HG02870 (cell line): ENCODE measurements around the gene ZFAND3.

Source experiments
- ATAC-seq: cut with Tn5 transposase; IDR thresholded peaks from one replicate; pipeline ENCODE4 v1.9.1; 2021; ENCODE audit warnings: mild to moderate bottlenecking, moderate library complexity; ENCODE audit not compliant: unreplicated experiment

ZFAND3 gene

DNA sequence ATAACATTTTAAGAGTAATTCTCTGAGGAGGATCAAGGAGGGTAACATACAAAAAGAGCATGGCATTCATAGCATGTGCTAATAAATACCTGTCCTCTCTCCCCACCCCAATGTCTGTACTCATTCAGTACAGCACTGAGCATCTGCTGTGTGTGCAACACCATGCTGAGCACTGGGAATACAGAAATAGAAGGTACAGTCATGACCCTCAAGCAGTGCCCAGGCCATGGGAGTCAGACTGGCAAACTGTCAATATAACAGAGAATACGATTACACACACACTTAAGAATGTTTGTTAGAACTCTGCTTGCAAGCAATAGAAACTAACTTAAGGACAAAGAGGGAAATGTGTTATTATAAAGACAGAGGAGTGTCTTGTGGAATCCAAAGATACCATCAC lies 24.7 kb upstream of the ZFAND3 start:
- no peak for ATAC-seq

DNA sequence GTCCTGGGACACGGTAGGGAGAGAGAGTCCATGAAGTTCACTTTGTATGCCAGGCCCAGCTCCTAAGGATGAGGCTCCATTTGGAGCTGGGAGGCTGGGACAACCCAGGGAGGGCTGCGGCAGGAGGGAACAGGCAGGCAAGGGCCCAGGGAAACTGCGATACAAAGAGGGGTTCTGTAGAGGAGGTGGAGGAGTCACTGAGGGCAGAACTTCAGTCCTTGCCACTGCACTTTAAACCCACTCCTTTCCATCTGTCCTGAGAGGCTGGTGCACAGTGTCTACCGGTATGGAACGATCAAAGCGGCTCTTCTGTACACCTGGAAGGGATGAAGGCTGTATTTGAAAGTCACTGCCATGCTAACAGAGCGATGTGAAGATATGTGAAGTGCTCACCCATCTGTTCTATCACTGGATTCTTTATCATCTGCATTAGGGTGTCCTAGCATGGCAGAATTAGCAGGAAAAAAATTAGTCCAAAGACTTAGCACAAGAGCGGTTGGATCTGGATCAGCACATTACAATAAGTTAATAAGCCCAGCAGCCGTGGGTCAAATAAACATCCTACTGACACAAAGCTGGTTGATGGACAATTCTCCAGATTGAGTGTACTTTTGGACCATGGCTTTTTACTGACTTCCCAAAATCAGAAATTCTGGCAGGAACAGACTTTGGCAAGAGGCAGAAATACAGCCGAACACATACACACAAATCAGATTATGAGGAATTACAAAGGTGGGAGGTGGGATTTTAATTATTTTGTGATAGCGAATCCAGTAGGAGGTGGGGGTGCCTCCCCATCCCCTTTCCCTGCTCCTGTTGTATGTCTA lies 20.9 kb upstream of the ZFAND3 start:
- ATAC-seq, result no peak

DNA sequence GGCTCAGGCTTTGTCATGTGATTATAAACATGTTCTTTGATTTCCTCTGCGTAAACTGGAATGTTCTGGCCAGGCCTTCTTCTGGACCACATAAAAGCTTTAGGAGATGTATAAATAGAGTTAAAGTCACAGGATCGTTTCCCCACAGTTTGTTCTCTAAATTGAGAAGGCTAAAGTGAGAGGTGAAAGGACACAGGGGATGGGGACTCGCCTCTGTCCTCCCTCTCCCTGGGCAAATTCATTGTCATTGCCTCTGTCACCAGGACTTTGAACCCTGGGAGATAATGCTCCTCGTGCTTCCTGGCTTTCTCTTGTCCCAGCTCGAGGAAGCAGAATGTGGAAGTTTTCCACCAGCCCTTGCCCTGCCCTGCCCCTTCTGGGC lies 20.3 kb upstream of the ZFAND3 start:
- no peak for ATAC-seq

DNA sequence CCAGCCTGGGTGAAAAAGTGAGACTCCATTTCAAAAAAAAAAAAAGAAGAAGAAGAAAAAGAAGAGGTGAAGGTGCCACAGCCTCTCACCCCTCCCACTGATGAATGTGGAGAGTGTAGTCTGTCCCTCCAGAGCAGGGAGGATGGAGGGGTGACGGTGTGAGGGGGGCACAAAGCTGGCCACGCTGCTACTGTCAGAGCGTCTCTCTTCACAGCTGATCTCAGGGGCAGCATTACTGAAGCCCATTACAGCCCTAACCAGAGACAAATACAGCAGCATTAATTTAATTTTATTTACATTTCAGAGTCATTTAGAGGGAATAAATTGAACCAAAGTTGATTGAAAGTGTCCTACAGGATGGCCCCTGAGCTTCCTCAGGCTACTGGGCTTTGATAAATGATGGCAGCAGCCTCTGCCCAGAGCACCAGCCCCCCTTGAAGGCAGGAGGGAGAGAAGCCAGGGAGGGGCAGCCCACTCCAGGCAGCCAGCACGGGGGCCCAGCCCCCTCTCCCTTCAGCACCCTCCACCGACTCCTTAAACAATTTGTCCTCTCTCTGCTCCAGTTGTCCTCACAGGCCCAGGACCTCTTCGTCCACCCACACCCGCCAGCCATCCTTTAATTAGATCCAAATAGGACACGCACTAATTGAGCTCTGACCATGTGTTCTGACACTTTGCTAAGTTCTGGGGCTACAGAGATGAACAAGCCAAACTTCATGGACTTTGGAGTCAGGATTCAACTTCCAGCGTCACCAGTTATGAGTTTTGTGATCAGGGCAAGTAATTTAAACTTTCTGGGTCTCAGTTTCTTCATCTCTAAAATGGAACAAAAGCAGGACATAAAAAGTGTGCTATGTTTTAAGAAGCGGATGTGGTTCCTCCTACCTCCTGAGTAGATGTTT lies 18.6 kb upstream of the ZFAND3 start:
- no peak for ATAC-seq

DNA sequence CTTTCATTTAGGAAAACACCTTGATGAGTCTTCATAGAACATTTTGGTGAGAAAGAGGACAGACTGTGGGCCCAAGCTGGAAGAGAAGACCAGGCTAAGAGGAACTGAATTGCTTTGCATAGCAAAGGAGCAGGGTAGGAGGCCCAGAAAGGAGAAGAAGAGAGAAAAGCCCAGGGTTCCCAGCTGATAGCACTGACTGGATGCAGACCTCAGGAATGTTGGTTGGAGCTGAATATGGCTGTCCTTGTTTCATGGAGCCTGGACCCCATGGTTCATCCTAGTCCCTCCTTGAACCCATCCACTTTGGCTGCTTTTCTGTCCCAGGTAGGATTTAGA lies 18.0 kb upstream of the ZFAND3 start:
- no peak for ATAC-seq

DNA sequence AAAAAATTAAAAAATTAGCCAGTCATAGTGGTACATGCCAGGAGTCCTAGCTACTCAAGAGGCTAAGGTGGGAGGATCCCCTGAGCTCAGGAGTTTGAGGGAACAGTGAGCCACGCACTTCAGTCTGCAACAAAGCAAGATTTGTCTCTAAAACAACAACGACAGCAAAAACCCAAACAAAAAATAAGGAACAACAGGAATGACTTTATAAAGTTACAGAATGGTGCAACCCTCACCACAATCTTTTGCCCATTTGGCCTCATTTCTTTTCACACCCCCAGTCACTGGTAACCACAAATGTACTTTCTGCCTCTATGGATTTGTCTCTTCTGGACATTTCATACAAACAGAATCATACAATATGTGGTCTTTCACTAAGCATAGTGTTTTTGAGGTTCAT lies 16.7 kb upstream of the ZFAND3 start:
- ATAC-seq, result no peak

DNA sequence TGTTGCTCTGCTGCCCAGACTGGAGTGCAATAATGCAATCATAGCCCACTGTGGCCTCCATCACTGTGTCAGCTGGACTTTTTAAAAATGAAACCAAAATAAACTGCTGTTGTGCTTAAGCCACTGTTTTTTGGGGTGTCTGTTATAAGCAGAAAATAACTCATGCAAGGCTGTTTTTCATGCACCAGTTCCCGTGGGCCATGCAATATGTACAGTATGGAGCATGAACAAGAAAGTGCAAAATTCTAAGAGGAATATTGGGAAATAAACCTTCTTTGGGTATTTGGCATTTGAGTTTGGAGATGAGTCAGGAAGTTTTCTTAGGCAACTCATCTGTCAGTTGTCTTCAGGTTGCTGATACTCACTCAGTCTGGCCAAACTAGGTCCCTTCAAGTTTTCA lies 14.9 kb upstream of the ZFAND3 start:
- no peak for ATAC-seq

DNA sequence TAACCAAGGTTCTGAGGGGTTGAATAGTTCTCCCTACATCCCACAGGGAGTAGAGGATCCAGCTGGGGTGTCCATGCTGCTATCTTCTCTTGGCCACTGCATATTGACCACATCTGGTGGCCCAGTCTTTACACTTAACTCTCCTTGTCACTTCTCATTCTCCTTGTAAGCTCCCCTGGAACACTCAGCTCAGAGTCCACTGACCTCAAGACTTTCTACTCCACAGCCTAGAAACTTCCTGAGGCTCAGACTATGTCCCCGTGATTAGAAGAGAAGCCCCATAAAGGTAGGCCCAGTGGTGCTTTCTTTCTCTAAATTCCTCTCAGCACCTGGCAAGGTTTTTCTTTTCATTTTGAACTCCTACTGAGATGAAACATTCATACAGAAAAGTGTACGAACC lies 13.3 kb upstream of the ZFAND3 start:
- no peak for ATAC-seq

DNA sequence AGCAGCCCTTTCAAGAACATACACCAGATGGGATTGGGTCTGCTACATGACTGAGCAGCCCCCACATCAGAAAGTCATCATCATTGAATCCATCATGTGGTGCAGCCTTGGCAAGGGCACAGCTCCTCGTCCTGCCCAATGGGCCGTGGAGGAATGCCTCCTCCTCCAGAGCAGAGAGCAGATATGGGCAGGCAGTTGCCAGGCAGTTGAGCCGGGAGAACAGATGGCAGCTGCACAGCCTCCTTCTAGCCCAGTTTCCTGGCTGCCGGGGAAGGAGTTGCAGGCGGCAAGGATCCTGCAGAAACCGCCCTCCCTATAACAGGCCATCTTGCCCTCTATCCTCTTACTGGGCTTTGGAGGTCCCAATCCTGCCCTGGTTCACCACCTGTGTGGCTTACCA lies 11.9 kb upstream of the ZFAND3 start:
- ATAC-seq, result no peak

DNA sequence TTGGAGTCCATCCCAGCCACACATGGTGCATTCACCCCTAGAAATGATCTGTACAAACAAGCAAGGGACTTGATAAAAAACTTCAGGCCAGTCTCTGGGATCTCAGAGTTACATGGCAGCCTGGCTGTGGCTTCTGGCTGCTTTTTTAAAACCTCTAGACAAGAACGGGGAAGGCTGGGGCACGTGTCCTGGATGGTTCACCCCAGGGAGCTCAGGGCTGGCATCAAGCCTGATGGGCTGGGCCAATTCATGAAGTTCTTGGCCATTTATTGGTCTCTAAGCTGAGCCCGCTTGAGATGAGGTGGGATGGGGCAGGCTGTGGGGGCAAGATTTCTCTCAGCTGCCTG lies 10.4 kb upstream of the ZFAND3 start:
- no peak for ATAC-seq

DNA sequence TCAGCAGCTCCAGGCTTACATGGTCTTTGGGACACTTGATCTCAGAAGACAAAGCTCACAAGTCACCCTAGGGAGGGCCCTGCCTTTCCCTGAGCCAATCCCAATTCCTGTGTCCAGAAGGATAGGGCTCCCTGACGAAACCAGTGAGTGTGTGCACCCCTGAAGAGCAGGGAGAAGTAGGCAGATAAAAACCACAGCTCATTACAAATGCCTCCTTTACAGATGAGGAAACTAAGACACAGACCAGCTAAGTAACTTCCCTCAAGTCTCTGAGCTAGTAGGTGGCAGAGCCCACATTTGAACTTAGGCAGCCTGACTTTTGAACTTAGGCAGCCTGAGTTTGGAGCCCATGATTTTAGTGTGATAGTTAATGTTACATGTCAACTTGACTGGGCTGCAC lies 6.7 kb upstream of the ZFAND3 start:
- no peak for ATAC-seq

DNA sequence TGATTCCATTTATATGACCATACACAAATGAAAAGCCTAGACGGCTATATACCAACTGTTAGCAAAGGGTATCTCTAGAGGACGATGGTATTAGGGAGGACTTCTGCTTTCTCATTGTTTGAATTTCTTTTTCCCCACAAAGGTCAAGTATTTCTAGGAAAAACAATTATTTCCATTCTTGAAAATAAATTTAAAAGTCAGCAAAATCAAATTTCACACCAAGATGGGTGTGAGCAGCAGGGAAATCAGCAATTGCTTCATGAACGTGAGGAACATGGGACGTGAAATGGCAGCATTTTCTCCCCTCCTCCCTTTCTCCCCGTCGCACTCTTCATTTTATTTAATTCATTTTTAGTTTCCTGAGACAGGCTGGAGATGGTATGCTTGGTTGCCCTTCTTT lies 5.2 kb upstream of the ZFAND3 start:
- no peak for ATAC-seq

DNA sequence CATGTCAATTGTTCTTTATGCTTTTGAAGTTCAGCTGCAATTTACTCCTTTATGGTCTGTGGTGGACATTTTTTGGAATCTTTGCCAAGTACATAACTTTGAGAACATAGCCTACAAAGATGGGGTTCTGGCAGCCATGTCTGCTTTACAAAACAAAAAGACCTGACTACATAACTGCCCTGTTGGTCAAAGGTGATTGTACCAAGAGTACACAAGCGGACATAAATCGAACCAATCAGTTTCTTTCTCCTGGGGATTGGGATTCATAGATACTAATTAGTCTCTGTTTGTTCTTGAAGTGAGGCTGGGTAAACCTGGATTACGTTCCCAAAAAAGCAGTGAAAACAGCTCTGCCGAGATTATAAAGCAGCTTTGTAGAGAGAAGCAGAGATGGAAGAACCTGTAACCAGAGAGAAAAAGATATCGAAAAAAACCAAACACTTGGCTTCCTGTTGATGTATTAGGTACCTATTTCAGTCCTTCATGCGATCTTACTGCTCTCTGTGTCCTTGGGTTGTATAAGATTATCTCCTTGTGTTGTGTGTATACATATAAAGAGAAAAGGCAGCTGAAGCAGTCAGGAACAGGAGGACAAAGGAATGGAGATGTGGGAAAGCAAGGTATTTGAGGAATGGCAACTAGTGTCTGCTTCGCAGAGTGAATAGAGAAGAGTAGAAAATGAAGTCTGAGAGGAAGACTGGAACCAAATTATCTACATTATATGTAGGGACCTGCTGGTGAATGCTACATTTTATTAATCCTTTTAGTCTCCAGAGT lies 2.7 kb upstream of the ZFAND3 start:
- no peak for ATAC-seq

DNA sequence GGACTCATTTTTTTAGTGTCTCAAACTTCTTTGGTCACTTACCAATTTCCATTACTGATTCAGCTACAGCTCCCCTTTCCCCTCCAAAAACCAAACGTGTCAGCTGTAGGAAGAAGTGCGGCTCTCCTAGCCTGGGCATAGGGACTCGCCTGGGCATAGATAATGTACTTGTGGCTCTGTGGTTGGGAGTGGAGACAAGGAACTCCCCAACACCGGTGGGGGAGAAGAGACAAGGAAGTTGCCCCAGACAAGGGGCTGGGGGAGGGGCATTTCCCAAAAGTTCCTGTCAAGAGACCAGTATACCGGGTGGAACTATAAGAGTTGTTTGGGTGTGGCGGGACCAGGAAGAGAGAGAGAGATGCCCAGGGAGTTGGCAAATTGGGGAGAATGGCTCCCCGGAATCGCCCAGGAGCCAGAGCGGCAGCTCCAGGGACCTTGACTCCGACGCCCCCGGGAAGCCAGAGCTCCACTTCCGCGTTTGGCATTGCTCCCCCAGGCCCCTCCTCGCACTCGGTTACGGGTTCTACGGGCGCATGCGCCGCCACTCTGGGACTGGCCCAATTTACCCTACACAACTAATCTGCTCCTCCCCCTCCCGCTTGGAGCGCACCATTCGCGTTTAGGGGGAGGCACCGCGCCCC lies 871 bp upstream of the ZFAND3 start:
- ATAC-seq, result peak; percentile 67

DNA sequence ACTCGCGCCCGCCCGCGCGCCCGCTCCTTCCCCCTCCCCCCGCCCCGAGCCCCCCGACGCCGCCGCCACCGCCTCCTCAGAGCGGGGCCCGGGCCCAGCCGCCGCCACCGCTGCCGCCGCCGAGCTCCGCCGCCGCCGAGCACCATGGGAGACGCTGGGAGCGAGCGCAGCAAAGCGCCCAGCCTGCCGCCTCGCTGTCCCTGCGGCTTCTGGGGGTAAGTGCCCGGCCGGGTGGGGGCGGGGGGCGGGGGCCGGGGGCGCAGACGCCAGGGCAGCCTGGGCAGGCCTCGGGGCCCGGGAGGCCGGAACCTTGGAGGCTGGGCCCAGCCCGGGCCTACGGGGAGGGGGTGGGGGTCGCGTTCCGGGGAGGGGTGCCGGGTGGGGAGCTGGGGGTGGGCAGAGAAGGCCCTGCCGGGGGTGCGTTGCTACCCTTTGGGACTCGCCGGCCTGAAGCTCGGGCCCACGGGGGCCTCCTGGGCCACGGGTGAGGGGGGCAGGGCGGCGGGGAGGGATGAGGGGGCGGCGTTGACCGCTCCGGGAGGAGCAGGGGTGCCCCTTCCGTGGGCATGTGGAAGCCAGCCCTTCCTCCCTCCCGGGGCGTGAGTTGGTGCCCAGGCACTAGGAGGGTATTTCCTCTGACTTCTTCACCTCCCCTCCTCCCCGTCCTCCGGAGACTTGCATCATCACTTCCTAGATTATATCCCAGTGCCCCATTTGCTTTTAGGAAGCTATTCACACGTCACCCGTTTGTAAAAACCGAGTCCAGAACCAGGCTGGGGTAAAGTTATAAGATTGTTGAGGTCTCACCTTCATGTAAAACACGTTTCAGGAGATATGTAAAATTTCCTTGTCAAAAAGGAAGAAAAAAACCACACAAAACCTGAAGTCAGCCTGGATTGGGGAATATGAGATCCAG lies 533 bp downstream of the ZFAND3 start:
- peak; percentile 1 for ATAC-seq

DNA sequence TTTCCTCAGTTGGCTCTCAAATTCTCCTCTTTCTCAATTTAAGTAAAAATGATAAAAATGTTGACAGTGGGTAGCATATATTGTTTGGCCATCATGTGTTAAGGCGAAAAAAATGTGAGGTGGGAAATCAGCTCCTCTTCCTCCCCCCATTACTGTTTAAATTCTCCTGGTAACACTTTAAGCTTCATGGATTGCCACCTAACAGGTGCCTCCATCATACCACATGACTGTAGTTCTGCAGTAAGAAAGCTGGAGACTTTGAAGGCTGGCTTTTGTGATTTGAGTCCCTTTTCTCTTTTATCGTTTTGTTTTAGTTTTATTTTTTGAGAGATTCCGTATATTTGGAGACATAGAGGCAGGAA lies 1.2 kb downstream of the ZFAND3 start:
- no peak for ATAC-seq

DNA sequence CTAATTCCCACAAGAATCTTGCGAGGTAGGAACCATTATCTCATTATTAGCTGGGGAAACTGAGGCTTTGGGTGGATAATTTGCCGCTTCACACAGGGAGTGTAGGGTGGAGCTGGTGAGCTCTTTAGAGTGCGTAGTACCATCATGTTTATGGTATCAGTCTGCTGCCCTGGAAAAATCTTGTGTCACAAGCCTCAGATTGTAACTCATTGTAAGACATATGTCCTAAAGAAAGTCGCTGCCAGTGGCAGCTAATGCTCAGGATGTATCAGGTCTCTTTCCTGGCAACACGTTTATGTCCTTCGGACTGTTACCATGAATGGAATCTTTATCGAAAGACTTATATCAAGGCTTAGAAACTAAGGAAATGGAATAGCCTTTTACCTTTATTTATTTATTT lies 1.9 kb downstream of the ZFAND3 start:
- ATAC-seq, result no peak

DNA sequence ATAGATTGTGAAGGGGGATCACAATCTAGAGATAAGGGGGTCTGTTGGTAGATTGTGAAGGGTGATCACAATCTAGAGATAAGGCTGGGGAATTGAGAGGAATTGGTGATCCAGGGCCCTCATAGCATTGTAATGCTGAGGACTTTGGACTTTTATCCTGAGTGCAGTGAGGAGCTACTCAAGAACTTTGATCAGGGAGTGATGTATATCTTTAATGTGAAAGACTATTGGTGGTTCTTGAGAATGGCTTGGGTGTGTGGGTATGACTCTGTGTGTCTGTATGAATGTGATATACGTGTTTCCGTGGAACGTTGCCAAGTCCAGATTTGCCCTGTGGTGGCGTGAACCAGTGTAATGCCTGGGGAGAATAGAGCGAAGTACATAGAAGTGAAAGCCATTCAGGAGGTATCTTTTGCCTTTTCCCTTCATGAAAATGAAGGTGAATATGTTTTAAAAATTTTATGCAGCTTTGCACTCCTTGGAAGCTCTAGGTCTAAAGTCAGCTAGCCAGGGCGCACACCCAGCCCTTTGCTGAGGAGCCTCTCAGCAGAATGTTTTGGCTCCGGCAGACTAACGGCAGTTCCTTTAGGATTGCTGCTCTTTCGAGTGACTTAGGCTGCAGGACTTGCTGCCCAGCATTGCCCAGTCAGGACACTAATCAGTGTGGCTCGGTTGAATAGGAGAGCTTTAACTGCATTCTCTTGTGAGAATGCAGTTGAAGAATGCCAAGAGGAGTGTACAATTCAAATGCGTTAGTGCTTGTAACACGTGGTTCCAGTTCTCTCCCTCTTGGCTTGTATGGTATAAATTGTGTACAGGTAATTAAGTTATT lies 3.5 kb downstream of the ZFAND3 start:
- ATAC-seq, result no peak

DNA sequence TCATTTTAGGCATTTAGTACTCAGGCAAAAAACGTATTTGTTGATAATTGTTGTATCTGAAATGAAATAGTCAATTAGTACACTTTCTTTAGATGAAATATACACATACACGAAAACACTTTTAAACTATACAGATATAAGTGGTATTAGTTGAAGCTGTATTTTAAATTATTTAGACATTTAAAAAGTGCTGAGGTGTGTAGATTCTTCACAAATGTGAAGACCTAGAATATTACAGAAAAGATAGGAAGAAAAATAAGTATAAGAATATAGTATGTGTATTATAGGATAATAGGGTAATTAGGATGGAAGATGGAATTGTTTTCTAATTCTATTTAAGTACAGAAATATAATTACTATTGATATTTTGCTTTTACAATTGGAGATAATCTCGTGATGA lies 4.6 kb downstream of the ZFAND3 start:
- ATAC-seq, result no peak
